NCI-H2107 treated with DMSO at 0.1 percent for 48 hours (cell line): ENCODE results near the gene COL1A1.

Experiments used
- DNase-seq: peaks from one replicate; lab custom pipeline; 2025; ENCODE audit not compliant: unreplicated experiment; lab: John Stamatoyannopoulos, UW

The COL1A1 gene

GRCh38 chr17:50173335-50173941, 28.0 kb downstream of the COL1A1 start:
- DNase-seq, result no peak

- no peak for DNase-seq
These were observed 28.5 kb downstream of the COL1A1 start for GRCh38 chr17:50172936-50173334.

GRCh38 chr17:50172130-50172529, 29.3 kb downstream of the COL1A1 start:
- no peak for DNase-seq

GRCh38 chr17:50171371-50172071, 29.9 kb downstream of the COL1A1 start:
- no peak for DNase-seq

GRCh38 chr17:50170662-50171370, 30.6 kb downstream of the COL1A1 start:
- DNase-seq, result no peak

GRCh38 chr17:50169881-50170459, 31.5 kb downstream of the COL1A1 start:
- DNase-seq, result peak; percentile 18

GRCh38 chr17:50169121-50169764, 32.2 kb downstream of the COL1A1 start:
- DNase-seq, result peak; percentile 46

GRCh38 chr17:50168319-50168718, 33.1 kb downstream of the COL1A1 start:
- no peak for DNase-seq

- DNase-seq, result no peak
These were observed 34.1 kb downstream of the COL1A1 start for GRCh38 chr17:50167371-50167770.

GRCh38 chr17:50166518-50167181, 34.8 kb downstream of the COL1A1 start:
- no peak for DNase-seq

- no peak for DNase-seq
These were observed 35.4 kb downstream of the COL1A1 start, which contains the start of gene SGCA for GRCh38 chr17:50165867-50166517. SGCA (plus strand) TSS chr17:50166005; CDS start chr17:50166041, 36 bp downstream.

- no peak for DNase-seq
These were observed 36.0 kb downstream of the COL1A1 start for GRCh38 chr17:50165466-50165865.

GRCh38 chr17:50165066-50165465, 36.4 kb downstream of the COL1A1 start:
- no peak for DNase-seq

- DNase-seq, result no peak
These were observed 36.8 kb downstream of the COL1A1 start for GRCh38 chr17:50164697-50164988.

- no peak for DNase-seq
These were observed 37.4 kb downstream of the COL1A1 start for GRCh38 chr17:50163843-50164696.

GRCh38 chr17:50162466-50163254, 38.8 kb downstream of the COL1A1 start:
- no peak for DNase-seq

GRCh38 chr17:50161911-50162288, 39.5 kb downstream of the COL1A1 start:
- DNase-seq, result no peak

- DNase-seq, result peak; percentile 78
These were observed 40.2 kb downstream of the COL1A1 start for GRCh38 chr17:50161023-50161910.
